SK-N-SH treated with all-trans-retinoic acid at 6 μM for 48 hours (cell line): ENCODE results near the gene TM4SF5.

Experiments
- ARNTL ChIP-seq: fragments of 450-650 bp; formaldehyde crosslinking; IDR thresholded peaks from 2 replicates; pipeline ENCODE4 v1.5.0; 2020; ENCODE audit warnings: low read depth, mild to moderate bottlenecking, moderate library complexity, borderline replicate concordance
- CSDC2 ChIP-seq: fragments of 250-450 bp; sonication (Bioruptor Pico); IDR thresholded peaks from 2 replicates; pipeline ENCODE4 v1.5.0; 2020; ENCODE audit warnings: mild to moderate bottlenecking, moderate library complexity
- ISL1 ChIP-seq: fragments of 250-450 bp; sonication (Bioruptor Pico); IDR thresholded peaks from 2 replicates; pipeline ENCODE4 v2.1.2; 2022; ENCODE audit warnings: mild to moderate bottlenecking, moderate library complexity
- OSR1 ChIP-seq: fragments of 250-450 bp; sonication (Bioruptor Pico); IDR thresholded peaks from 2 replicates; pipeline ENCODE4 v1.8.0; 2022; ENCODE audit warnings: moderate library complexity, mild to moderate bottlenecking, inconsistent platforms
- RARB ChIP-seq: fragments of 250-450 bp; sonication (Bioruptor Pico); IDR thresholded peaks from 2 replicates; pipeline ENCODE4 v1.8.0; 2021; ENCODE audit warnings: mild to moderate bottlenecking, moderate library complexity
- SNAI2 ChIP-seq: fragments of 250-450 bp; sonication (Bioruptor Pico); IDR thresholded peaks from 2 replicates; pipeline ENCODE4 v1.5.0; 2020; ENCODE audit warnings: mild to moderate bottlenecking, moderate library complexity
- ZNF8 ChIP-seq: fragments of 450-650 bp; formaldehyde crosslinking; IDR thresholded peaks from 2 replicates; pipeline ENCODE4 v1.5.0; 2020; ENCODE audit warnings: mild to moderate bottlenecking, moderate library complexity
- TF ChIP-seq, protein P1 (sequence below): fragments of 250-450 bp; sonication (Bioruptor Pico); IDR thresholded peaks from 2 replicates; pipeline ENCODE4 v1.8.0; 2020; ENCODE audit warnings: mild to moderate bottlenecking, moderate library complexity, borderline replicate concordance
- TF ChIP-seq, protein P2 (sequence below): fragments of 250-450 bp; sonication (Bioruptor Pico); IDR thresholded peaks from 2 replicates; pipeline ENCODE4 v1.5.1; 2020; ENCODE audit warnings: low read depth, mild to moderate bottlenecking, moderate library complexity

DNA sequence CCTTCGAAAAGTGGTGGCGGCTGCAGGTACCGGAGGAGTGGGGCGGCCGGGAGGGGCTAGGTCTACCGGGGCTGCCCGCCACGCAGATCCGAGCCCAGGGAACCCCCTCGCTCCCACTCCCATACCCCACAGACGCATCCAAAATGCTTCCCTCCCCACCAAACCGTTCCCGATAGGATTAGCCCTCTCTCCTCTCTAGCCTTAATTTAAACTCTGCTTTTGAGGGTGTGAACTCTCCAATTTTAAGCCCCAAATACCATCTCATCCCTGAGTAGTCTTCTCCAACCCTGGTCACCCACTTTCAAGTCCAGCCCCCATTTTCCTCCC is 31.7 kb upstream of the TM4SF5 start:
- TF ChIP-seq ZNF8 (CRISPR knock-in tag) (no peak), SNAI2 (no peak), OSR1 (CRISPR knock-in tag) (no peak), ISL1 (no peak), CSDC2 (CRISPR knock-in tag) (no peak), RARB (no peak), ARNTL (no peak)
- TF ChIP-seq, protein P1, sequence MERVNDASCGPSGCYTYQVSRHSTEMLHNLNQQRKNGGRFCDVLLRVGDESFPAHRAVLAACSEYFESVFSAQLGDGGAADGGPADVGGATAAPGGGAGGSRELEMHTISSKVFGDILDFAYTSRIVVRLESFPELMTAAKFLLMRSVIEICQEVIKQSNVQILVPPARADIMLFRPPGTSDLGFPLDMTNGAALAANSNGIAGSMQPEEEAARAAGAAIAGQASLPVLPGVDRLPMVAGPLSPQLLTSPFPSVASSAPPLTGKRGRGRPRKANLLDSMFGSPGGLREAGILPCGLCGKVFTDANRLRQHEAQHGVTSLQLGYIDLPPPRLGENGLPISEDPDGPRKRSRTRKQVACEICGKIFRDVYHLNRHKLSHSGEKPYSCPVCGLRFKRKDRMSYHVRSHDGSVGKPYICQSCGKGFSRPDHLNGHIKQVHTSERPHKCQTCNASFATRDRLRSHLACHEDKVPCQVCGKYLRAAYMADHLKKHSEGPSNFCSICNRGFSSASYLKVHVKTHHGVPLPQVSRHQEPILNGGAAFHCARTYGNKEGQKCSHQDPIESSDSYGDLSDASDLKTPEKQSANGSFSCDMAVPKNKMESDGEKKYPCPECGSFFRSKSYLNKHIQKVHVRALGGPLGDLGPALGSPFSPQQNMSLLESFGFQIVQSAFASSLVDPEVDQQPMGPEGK (CRISPR knock-in tag): no peak
- TF ChIP-seq, protein P2, sequence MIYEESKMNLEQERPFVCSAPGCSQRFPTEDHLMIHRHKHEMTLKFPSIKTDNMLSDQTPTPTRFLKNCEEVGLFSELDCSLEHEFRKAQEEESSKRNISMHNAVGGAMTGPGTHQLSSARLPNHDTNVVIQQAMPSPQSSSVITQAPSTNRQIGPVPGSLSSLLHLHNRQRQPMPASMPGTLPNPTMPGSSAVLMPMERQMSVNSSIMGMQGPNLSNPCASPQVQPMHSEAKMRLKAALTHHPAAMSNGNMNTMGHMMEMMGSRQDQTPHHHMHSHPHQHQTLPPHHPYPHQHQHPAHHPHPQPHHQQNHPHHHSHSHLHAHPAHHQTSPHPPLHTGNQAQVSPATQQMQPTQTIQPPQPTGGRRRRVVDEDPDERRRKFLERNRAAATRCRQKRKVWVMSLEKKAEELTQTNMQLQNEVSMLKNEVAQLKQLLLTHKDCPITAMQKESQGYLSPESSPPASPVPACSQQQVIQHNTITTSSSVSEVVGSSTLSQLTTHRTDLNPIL (CRISPR knock-in tag): no peak
